Stimulated activated CD4-positive, alpha-beta T cell treated with anti-CD3 and anti-CD28 coated beads, Interleukin-12 subunit alpha, Interleukin-12 subunit beta, amount 100 ng/mL, for 24 hours (primary cell): ENCODE results near the gene CDHR2.

Source experiments
- DNase-seq, 2 experiments: peaks; one replicate each; pipeline ENCODE4 v3.0.0-alpha.2; 2020; ENCODE audit warnings: low read depth in 2 of 2

Gene CDHR2

GRCh38 chr5:176640616-176641015, 91.5 kb downstream of the CDHR2 start:
- DNase-seq: no peak

DNA sequence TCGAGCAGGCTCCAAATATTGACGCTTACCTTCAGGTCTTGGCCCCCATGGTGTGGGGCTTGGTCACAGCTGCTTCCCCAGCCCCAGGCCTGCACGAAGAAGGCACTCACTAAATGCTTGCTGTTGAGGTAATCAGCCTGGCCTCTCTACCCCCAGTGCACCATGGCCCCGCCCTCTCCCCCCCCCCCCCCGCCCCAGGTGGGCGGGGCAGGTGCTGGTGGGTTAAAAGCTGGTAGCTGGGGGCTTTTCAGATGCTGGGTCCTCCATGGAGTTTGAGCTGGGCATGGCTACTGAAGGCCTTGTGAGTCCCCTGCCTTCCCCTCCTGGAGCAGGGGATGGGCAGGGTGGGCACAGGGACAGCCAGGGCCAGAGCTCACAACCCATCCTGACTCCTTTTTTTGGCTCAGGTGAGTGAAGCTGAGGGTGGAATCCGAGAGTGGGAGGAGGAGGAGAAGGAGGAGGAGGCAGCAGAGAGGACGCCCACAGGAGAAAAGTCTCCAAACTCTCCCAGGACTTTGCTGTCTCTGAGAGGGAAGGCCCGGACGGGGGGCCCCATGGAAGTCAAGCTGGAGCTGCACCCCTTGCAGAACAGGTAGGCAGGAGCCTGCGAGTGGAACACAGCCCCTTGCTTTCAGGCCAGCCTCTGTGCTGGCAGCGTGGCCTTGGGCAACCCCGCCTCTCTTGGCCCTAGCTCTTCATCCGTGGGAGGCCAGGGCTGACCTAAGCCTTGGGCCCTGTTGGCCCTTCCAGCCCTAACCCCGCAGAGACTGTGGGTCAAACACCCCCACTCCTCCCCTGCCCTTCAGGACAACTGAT, 93.7 kb downstream of the CDHR2 start:
- DNase-seq: no peak

DNA sequence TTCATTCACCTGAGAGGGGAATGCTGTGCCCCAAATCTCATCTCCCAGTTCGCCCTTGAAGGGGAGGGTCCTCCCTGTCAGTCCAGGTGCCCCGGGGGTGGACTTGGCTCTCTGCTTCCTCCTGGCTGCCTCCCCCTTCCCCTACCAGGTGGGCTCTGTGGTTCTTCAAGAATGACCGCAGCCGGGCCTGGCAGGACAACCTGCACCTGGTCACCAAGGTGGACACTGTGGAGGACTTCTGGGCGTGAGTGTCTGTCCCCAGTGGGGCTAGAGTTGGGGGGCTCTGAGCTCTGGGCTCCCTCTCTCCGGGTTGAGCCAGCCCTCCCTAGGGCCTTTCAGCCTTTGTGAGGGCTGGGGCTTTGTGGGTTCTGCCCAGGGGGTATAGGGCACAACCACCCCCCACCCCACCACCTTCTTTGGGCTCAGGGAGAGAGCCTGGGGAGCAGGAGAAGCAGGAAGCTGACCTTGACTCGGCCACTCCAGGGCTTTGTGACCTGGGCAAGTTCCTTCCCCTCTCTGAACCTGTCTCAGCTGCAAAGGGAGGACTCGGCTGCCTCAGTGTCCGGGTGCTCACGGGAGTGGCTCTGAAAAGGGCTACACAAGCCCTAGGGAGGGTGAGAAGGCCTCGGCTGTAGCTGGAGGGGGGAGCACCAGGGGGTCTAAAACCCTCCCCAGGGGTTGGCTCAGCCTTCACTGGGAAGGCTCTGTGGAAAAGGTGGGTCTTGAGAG, 94.5 kb downstream of the CDHR2 start:
- DNase-seq: no peak

GRCh38 chr5:176644294-176644693, 95.2 kb downstream of the CDHR2 start:
- no peak for DNase-seq

- DNase-seq: no peak
Observed at GRCh38 chr5:176644878-176645670, 95.9 kb downstream of the CDHR2 start.
